Left kidney (tissue), 2 donors: ENCODE data around the gene PCP4L1. TPM values are rescaled to one million over a fixed set of nuclear protein-coding genes. Genes with fewer than 3 reads are reported as not detected.

Experiments used
- DNase-seq: peaks from one replicate; pipeline ENCODE4 v3.0.0-alpha.2; 2013
- polyA plus RNA-seq: library from polyadenylated mRNA; unstranded; fragments of 120-200 nt; gene quantifications from one replicate; pipeline ENCODE4 v1.2.1, GENCODE V29; 2013; ENCODE audit not compliant: insufficient read length

Gene PCP4L1
- polyA plus RNA-seq, 1 donor, result 1.2 TPM

DNA sequence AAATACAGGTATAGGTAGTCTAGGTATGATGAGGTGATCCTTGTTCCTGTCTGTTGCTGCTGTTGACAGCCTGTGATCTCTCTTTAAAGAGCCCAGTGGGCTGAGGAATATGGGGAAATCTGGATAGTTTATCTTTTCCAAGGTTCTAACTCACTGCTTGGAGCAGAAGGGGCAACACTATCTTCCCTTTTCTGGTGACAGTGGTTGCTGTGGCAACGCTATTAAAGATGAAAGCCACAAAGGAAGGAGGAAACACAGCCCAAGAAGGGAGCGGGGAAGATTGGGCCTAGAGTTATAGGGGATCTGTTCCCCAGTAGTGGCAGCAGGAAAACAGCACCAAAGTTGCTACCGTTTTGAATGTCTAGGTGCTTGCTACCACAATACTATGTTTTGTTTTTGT, 8.8 kb downstream of the PCP4L1 start:
- no peak for DNase-seq

GRCh38 chr1:161273402-161273801, 14.9 kb downstream of the PCP4L1 start:
- no peak for DNase-seq

- DNase-seq, result no peak
Measured at GRCh38 chr1:161274874-161275273, 16.3 kb downstream of the PCP4L1 start.

GRCh38 chr1:161282991-161283390, 24.4 kb downstream of the PCP4L1 start:
- DNase-seq, result no peak

- DNase-seq, result no peak
Measured at GRCh38 chr1:161285113-161285512, 26.6 kb downstream of the PCP4L1 start.

DNA sequence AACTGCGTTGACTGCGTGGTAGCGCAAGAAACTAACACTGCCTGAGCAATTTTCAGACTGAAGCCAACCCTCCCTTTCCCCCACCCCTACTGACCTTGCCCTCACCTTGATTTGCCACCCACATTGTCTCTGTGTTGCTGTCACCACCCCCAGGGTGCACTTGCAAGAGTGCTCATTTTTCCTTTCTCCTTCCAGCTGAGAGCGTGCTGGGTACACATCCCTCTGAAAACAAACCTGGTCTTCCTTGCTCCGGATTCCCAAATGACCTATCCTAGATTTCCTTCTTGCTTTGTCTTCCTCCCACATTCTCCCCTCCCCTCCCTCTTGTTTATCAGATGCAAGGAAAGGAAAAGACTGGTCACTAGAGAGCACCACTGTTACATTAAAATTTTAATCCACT, 27.0 kb downstream of the PCP4L1 start:
- no peak for DNase-seq

DNA sequence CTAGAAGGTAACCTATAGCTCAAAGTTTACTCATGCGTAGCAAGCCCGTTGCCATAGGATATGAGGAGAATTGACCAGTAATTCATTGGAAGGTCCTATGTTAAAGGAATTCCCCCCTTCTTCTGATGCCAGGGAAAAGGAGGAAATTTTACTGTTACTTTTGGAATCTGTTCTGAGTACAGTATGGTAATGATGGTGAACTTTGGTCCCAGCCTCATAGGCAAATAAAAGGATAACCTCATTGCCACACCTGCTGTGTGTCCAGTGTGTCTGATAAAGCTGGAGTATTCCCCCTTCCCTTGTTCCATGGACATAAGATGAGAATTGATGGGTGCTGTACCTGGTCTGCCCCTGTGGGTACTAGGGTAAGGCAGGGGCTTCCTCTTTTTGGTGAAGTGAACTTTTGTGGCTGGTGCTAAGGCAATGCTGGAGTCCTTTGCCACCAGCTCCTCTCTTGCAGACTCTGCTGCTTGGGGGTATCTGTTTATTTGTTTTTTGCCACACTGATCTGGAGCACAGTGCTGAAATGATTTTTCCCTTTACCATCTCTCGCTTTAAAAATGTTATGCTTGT, 29.0 kb downstream of the PCP4L1 start:
- DNase-seq, result no peak

DNA sequence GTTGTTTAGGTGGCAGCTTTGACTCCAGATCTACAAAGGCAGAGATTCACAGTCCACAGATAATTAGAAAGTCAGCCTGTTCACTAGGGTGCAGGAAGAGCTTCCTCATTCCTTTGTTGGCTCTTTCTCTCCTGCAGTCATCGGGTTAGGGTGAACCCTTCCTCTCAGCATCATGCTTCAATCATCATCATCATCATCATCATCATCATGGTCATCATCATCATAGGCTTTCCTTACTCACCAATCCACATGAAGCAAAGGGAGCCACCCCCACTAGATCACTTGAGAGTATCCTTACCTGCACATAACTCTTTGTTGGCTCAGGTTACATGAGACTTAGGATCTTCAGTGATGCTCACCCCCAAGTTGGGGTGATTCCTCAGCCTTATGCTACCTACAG, 32.2 kb downstream of the PCP4L1 start:
- no peak for DNase-seq

GRCh38 chr1:161297415-161297814, 38.9 kb downstream of the PCP4L1 start:
- DNase-seq, result no peak

DNA sequence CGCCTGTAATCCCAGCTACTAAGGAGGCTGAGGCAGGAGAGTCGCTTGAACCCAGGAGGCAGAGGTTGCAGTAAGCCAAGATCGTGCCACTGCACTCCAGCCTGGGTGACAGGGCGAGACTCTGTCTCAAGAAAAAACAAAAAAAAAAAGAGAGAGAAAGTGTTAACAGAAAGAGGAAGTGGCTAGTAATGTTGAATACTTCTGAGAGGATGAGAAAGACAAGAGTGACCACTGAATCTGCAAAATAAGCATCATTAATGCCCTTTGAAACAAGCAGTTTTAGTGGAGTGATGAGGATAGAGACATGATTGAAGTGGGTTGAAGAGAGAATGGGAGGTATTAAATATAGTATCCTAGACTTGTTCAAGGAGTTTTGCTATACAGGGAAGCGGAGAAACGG, 39.6 kb downstream of the PCP4L1 start:
- DNase-seq, result no peak

GRCh38 chr1:161299347-161299746, 40.8 kb downstream of the PCP4L1 start:
- DNase-seq, result no peak

GRCh38 chr1:161300478-161300877, 41.9 kb downstream of the PCP4L1 start:
- DNase-seq, result no peak

DNA sequence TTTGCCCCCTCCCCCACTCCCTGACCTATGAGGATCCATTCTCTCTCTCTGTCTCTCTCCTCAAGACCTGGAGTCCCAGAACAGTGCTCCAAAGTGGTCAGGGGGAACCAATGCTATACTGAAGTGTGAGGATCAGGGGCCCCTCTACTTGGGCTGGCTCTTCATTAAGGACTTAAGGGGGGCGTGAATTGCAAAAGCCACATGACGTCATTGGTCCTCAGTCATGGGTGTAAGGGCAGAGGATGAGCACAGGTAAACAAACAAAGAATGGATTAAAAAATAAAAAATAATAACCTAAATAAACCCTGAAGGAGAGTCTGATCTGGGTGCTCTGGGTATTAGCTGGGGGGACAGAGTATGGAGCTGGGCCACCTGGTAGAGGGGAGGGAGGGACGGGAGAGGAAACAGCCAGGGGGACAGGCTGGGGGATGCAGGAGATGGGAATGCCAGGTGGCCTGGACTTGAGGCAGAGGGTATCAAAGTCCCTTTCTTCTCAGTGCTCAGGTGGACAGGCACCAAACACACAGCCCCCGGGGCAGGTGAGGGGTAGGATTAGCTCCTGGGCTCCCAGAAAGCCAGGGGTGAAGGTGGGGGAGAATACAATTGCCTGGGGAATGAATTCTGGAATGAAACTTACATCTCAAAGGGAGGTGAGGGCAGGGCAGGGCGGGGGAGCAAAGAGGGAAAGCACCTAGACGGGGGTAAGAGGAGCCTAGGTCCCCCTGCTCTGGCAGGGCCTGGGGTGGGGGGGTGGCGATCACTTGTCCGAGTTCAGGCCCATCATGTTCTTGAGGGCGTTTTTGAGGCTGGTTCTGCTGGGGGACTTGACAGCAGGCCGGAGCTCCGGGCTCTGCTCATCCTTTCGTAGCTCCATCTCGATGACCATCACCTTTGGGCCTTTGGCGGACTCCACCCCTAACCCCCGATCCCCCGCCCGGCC, 46.7 kb downstream of the PCP4L1 start:
- no peak for DNase-seq

DNA sequence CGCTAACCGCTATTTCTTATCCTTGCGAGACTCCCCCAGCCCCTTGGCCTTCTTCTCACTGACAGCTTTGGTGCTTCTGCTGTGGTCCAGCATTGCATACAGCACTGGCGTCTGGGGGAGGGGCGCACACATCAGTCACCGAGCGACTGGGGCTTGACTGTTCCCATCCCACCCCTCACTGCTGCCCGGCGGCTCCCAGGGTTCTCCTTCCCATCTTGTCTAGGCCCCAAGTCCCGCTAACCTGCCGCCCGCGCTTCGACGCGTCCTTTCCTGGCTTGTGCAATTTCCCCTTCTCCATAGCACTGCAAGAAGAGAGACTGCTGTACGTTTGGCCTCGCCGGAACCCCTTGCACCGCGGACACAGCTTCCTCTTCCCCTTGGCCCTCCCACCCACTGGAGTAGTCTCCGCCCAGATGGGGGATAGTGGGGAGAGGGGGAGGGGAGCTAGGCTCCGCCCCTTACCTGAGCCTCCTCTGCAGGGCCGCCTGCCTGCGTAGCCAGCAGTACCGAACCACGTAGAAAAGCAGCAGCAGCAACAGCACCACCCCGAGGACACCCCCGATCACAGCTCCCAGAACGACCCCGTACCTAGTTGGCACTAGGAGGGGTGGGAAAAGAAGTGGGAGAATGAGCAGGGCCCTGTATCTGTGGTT, 47.4 kb downstream of the PCP4L1 start:
- peak; percentile 75 for DNase-seq

- no peak for DNase-seq
Measured at GRCh38 chr1:161307230-161307768, 48.8 kb downstream of the PCP4L1 start.

GRCh38 chr1:161307892-161308638, 49.5 kb downstream of the PCP4L1 start:
- DNase-seq, result no peak

DNA sequence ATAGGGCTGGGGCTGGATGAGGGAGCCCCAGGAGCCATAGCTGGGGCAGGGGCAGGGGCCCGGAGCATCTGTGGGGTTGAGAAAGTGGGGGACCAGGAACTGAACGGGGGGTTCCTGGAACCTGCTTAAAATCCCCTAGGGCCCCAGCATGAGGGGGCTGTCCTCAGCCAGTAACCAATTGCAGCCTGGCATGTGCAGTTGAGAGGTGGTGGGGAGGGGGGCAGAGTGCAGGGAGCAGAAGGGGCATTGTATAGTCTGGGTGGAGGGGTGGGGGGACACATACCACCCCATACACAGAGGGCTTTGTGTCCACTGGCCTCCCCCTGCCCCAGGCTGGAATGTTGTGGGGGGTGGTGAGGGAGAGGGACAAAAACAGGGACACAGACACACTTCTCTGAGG, 51.3 kb downstream of the PCP4L1 start, which contains the start of gene MPZ:
Gene MPZ, minus strand, starts transcription at position 101 of the 400 bp plus-strand sequence. Its CDS starts 63 bp downstream, at position 38.
- no peak for DNase-seq

DNA sequence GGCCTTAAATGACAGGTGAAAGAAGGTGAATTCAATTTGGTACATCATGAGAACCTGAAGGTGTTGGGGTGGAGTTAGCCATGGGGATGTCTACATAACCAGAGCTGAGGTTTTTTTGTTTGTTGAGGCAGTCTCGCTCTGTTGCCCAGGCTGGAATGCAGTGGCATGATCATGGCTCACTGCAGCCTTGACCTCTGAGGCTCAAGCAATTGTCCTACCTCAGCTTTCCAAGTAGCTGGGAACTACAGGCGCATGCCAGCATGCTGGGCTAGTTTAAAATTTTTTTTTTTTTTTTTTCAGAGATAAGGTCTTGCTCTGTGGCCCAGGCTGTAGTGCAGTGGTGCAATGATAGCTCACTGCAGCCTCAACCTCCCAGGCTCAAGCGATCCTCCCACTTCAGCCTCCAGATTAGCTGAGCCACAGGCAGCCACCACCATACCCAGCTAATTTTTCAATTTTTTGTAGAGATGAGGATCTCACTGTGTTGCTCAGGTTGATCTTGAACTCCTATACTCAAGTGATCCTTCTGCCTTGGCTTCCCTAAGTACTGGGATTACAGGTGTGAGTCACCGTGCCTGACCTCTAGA, 53.1 kb downstream of the PCP4L1 start:
- no peak for DNase-seq

- no peak for DNase-seq
Measured at GRCh38 chr1:161313554-161314200, 55.1 kb downstream of the PCP4L1 start.

DNA sequence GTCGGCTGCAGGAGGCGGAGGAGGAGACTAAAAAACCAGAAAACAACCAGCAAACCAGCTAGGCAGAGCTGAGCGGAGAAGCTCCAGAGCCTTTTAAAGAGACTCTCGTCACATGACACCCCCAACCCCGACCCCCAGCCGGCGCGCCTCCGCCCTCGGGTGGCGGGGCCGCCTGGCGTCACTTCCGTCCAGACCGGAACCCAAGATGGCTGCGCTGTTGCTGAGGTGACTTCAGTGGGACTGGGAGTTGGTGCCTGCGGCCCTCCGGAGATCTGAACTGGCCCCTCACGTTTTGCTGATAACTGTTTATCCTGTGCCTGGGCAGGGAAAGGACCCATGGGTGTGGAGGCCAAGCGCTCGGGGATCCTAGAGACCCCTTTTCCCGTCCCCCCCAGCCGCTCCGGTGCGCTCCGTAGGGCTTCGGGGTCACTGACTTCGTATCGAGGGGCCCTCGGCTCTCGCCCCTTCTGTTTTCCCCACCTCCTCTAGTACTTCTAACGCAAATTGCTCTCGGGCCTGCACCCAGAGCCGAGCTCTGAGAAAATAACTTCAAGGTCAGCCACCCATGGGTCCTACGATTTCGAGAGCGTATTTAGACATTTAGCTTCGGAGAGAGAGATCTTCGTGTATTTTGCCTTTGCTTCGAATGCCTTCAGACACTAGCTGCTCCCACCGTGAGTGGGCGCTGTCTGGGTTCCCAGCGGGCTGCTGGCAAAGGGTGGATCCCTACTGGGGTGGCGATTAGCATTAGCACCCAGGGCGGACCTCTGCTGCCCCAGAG, 55.8 kb downstream of the PCP4L1 start, which contains the start of gene SDHC:
Gene SDHC, plus strand, starts transcription at position 181 of the 781 bp plus-strand sequence. Its CDS starts 25 bp downstream, at position 206.
- peak; percentile 94 for DNase-seq
